ENCODE results near the gene CD200R1L.

GRCh38 chr3:112778353-112778948 is 68.2 kb downstream of the CD200R1L start:
- TF ChIP-seq ZNF658 (tag by site-specific recombination; IDR thresholded peaks at IDR 0.05), result no peak
- no peak for TF ChIP-seq ATF2 (tag by site-specific recombination; IDR thresholded peaks at IDR 0.05; ENCODE audit: low read depth)
- no peak for TF ChIP-seq ELK4 (IDR thresholded peaks at IDR 0.05; ENCODE audit: borderline replicate concordance, low read depth, low read length)
- TF ChIP-seq ZNF350 (tag by site-specific recombination; IDR thresholded peaks at IDR 0.05), result no peak
- TF ChIP-seq ZNF558 (tag by site-specific recombination; IDR thresholded peaks at IDR 0.05), result no peak
- TF ChIP-seq ZNF335 (tag by site-specific recombination; conservative IDR thresholded peaks at IDR 0.05), result no peak
- TF ChIP-seq, protein P1, sequence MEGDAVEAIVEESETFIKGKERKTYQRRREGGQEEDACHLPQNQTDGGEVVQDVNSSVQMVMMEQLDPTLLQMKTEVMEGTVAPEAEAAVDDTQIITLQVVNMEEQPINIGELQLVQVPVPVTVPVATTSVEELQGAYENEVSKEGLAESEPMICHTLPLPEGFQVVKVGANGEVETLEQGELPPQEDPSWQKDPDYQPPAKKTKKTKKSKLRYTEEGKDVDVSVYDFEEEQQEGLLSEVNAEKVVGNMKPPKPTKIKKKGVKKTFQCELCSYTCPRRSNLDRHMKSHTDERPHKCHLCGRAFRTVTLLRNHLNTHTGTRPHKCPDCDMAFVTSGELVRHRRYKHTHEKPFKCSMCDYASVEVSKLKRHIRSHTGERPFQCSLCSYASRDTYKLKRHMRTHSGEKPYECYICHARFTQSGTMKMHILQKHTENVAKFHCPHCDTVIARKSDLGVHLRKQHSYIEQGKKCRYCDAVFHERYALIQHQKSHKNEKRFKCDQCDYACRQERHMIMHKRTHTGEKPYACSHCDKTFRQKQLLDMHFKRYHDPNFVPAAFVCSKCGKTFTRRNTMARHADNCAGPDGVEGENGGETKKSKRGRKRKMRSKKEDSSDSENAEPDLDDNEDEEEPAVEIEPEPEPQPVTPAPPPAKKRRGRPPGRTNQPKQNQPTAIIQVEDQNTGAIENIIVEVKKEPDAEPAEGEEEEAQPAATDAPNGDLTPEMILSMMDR (tag by site-specific recombination; IDR thresholded peaks at IDR 0.05), result no peak
- no peak for TF ChIP-seq GLIS2 (tag by site-specific recombination; IDR thresholded peaks at IDR 0.05)
- TF ChIP-seq, protein P2, sequence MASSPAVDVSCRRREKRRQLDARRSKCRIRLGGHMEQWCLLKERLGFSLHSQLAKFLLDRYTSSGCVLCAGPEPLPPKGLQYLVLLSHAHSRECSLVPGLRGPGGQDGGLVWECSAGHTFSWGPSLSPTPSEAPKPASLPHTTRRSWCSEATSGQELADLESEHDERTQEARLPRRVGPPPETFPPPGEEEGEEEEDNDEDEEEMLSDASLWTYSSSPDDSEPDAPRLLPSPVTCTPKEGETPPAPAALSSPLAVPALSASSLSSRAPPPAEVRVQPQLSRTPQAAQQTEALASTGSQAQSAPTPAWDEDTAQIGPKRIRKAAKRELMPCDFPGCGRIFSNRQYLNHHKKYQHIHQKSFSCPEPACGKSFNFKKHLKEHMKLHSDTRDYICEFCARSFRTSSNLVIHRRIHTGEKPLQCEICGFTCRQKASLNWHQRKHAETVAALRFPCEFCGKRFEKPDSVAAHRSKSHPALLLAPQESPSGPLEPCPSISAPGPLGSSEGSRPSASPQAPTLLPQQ (tag by site-specific recombination; IDR thresholded peaks at IDR 0.05), result no peak
- TF ChIP-seq, protein P3, sequence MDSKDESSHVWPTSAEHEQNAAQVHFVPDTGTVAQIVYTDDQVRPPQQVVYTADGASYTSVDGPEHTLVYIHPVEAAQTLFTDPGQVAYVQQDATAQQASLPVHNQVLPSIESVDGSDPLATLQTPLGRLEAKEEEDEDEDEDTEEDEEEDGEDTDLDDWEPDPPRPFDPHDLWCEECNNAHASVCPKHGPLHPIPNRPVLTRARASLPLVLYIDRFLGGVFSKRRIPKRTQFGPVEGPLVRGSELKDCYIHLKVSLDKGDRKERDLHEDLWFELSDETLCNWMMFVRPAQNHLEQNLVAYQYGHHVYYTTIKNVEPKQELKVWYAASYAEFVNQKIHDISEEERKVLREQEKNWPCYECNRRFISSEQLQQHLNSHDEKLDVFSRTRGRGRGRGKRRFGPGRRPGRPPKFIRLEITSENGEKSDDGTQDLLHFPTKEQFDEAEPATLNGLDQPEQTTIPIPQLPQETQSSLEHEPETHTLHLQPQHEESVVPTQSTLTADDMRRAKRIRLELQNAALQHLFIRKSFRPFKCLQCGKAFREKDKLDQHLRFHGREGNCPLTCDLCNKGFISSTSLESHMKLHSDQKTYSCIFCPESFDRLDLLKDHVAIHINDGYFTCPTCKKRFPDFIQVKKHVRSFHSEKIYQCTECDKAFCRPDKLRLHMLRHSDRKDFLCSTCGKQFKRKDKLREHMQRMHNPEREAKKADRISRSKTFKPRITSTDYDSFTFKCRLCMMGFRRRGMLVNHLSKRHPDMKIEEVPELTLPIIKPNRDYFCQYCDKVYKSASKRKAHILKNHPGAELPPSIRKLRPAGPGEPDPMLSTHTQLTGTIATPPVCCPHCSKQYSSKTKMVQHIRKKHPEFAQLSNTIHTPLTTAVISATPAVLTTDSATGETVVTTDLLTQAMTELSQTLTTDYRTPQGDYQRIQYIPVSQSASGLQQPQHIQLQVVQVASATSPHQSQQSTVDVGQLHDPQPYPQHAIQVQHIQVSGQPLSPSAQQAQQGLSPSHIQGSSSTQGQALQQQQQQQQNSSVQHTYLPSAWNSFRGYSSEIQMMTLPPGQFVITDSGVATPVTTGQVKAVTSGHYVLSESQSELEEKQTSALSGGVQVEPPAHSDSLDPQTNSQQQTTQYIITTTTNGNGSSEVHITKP (tag by site-specific recombination; IDR thresholded peaks at IDR 0.05), result no peak
- no peak for TF ChIP-seq PRDM1 (tag by site-specific recombination; IDR thresholded peaks at IDR 0.05)
- TF ChIP-seq ZNF138 (tag by site-specific recombination; IDR thresholded peaks at IDR 0.05; ENCODE audit: borderline replicate concordance), result no peak
- no peak for TF ChIP-seq ZNF654 (tag by site-specific recombination; IDR thresholded peaks at IDR 0.05; ENCODE audit: low read depth)
- no peak for TF ChIP-seq ZBTB26 (tag by site-specific recombination; optimal IDR thresholded peaks at IDR 0.05)
